HFF-Myc (cell line): Measurements from ENCODE around the gene PAN3.
"Not testable (repeated sequence)": the region's sequence is repeated elsewhere in the genome, so short reads cannot be mapped to it uniquely, and the experiment has no call there.

Experiments
- DNase-seq: peaks from one replicate; pipeline ENCODE4 v3.0.0-alpha.2; 2011; ENCODE audit warnings: low read depth; ENCODE audit errors: extremely low read depth
- H3K4me3 ChIP-seq: replicated peaks from 2 replicates; pipeline ENCODE4 v1.5.1; 2011; ENCODE audit warnings: low read depth, mild to moderate bottlenecking, control low read depth, low read length
- TF ChIP-seq, protein P1 (sequence below): IDR thresholded peaks from 2 replicates; pipeline ENCODE4 v1.5.1; 2012; ENCODE audit warnings: mild to moderate bottlenecking, low read depth, low read length, control low read depth; ENCODE audit errors: missing control alignments

Gene PAN3

DNA sequence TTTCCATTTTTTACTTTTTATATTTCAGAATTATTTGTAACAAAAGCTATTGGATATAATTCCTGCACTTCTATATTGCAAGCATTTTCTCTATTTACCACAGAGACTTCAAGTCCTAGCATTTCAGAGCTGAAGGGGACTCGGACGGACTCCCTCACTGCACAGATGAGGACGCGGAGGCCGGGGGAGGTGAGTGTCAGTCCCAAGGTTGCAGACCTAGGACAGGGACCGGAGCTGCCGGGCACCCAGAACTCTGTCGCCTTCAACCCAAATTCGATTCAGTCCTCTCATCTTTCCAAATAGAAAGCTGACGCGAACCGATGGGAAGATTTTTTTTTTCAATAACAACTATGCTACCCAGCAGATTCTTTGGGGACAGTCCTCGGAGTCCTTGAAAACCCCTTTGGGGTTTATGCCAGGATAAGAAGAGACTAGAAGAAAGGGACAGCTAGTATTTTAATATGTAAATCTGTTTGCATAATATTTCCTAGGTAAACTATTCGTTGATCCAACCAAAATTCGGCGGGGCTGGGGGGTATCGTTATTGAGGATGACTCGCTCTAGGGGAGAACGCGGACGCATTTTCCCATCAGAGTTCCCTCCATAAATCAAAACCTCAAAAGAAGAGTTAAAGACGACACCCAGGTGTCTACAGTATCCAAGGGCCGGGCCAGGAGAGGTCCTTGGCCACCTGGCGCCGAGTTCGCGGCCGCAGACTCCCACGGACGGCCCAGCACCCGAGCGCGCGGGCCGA is 38.8 kb upstream of the PAN3 start:
- TF ChIP-seq, protein P1, sequence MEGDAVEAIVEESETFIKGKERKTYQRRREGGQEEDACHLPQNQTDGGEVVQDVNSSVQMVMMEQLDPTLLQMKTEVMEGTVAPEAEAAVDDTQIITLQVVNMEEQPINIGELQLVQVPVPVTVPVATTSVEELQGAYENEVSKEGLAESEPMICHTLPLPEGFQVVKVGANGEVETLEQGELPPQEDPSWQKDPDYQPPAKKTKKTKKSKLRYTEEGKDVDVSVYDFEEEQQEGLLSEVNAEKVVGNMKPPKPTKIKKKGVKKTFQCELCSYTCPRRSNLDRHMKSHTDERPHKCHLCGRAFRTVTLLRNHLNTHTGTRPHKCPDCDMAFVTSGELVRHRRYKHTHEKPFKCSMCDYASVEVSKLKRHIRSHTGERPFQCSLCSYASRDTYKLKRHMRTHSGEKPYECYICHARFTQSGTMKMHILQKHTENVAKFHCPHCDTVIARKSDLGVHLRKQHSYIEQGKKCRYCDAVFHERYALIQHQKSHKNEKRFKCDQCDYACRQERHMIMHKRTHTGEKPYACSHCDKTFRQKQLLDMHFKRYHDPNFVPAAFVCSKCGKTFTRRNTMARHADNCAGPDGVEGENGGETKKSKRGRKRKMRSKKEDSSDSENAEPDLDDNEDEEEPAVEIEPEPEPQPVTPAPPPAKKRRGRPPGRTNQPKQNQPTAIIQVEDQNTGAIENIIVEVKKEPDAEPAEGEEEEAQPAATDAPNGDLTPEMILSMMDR, result no peak
- no peak for DNase-seq
- H3K4me3 ChIP-seq, result peak overlapping the region; percentile 28

DNA sequence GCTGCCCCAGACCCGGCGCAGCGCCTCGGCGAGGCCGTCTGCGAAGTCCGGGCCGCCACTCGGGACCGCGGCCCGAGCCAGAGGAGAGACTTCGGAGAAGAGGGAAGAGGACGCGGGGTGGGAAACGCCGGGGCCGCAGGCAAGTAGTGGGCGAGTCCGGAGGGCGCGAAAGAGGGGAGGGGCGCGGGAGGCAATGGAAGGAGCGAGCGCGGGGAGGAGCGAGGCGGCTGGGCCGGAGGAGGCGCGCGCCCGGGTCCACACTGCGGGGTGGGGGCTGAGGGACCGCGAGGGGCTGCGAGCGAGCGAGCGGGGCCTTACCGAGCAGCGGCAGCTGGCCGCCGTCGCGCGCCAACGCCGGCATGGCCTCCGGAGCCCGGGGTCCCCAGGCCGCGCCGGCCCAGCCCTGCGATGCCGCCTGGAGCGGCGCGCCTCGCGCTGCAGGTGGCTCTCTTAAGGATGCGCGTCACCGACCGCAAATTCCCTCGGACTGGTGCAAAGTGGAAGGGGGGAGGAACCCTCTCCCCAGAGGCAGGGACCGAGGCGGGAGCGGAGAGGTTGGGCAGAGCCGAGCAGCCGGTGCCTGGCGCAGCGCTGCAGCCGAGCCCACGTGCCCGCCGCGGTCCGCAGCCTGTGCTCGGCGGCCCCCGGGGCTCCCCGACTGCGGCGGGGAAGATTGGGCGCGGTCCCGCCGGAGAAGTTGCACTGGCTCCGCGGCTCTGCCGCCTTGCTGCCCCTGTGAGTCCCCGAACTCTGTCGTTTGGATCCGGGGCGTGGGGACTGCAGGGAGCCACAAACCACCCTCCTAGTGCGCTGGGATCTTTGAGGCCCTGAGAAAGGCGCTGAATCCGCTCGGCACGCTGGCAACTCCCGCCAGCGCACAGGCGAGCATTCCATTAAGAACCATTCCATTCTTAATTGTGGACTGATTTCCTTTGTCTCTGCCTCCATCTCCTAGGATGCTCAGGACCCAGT is 37.9 kb upstream of the PAN3 start, which contains the start of gene FLT3:
Gene FLT3 (minus strand): TSS at position 427 of the 972 bp plus-strand sequence. CDS start 66 bp downstream, at position 361.
- TF ChIP-seq, protein P1, result no peak
- H3K4me3 ChIP-seq, result peak within 1 kb of the TSS; percentile 28
- no peak for DNase-seq

DNA sequence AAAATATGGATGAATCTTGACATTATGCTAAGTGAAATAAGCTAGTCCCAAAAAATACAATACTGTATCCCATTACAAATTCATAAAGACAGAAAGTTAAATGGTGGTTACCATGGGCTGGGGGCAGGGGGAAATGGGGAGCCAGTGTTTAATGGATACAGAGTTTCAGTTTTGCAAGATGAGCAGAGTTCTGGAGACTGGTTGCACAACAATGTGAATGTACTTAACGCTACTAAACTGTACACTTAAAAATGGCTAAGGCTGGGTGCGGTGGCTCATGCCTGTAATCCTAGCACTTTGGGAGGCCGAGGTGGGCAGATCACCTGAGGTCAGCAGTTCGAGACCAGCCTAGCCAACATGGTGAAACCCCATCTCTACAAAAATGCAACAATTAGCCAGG is 36.5 kb upstream of the PAN3 start:
- DNase-seq, H3K4me3 ChIP-seq: not testable (repeated sequence)

DNA sequence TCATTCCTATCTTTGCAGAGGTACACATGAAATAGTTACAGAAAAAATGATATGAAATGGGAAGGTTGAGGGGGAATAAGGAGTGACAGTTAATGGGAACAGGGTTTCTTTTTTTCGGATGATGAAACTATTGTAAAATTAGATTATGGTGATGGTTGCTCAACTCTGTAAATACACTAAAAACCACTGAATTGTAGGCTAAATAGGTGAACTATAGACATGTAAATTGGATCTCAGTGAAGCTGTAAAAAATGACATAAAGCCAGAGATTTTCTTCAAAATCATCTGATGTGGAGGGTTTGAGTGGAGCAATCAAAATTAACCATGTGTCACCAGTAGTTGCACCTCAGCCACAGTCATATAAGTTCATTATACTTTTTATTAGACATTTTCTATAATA is 31.4 kb upstream of the PAN3 start:
- TF ChIP-seq, protein P1, result no peak
- H3K4me3 ChIP-seq, result no peak overlapping the region
- DNase-seq, result no peak

GRCh38 chr13:28110414-28110813 is 27.9 kb upstream of the PAN3 start:
- no peak for DNase-seq
- no peak overlapping the region for H3K4me3 ChIP-seq
- TF ChIP-seq, protein P1, result no peak

DNA sequence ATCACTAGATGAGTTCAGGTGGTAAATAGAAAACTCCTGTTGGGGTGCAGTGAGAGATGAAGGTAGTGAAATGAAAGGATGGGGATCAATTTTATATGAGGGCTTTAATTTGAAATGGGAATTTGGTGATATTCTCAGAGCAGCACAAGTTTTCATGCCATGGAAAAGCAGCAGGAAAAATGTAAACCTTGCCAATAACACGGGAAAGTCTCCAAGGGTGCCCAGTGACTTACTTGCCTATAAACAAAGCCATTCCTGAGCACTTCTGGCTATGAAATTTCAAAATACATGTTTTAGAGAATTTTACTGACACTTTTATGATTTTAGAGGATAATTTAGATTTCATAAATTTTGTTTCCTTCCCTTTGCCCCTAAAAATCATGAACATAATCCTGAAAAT is 21.6 kb upstream of the PAN3 start:
- no peak overlapping the region for H3K4me3 ChIP-seq
- TF ChIP-seq, protein P1, result no peak
- no peak for DNase-seq
